GM12892 (cell line): ENCODE measurements around the gene TFPT.
"Not testable (repeated sequence)": the region's sequence is repeated elsewhere in the genome, so short reads cannot be mapped to it uniquely, and the experiment has no call there.

Experiments
- DNase-seq: peaks from one replicate; pipeline ENCODE4 v3.0.0; 2011; ENCODE audit not compliant: insufficient read length
- FAIRE-seq: peaks from 2 replicates; lab custom pipeline; 2011; peaks lifted over from hg19 to GRCh38; lab: Jason Lieb, UNC
- POLR2A ChIP-seq: IDR thresholded peaks from 2 replicates; pipeline ENCODE4 v1.6.1; 2011; ENCODE audit warnings: low read depth, low read length, control low read depth
- POLR2AphosphoS5 ChIP-seq: IDR thresholded peaks from 2 replicates; pipeline ENCODE4 v1.6.1; 2011; ENCODE audit warnings: low read depth, low read length, control low read depth
- TAF1 ChIP-seq: IDR thresholded peaks from 2 replicates; pipeline ENCODE4 v1.6.1; 2011; ENCODE audit warnings: low read depth, mild to moderate bottlenecking, control low read depth, low read length, borderline replicate concordance

Gene TFPT

DNA sequence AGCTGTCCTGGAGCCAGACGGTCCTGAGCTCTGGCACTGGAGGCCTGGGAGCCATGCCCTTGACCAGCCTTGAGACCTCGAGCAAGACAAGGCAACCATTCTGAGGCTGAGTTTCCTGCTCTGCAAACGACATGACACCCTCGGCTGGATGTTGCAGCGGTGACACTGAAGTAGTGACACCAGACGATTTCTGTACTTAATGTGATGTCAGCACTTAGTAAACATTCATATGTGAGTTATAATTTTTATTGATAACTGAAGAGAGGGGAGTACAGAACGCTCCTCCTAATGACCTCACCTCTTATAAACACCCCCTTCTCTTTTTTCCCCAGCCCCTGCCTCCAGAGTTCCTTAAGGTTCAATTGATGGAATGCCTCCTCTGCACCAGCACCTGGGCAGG, 7.0 kb downstream of the TFPT start:
- FAIRE-seq (no peak), DNase-seq (no peak)
- TF ChIP-seq TAF1 (no peak), POLR2AphosphoS5 (no peak), POLR2A (no peak)

DNA sequence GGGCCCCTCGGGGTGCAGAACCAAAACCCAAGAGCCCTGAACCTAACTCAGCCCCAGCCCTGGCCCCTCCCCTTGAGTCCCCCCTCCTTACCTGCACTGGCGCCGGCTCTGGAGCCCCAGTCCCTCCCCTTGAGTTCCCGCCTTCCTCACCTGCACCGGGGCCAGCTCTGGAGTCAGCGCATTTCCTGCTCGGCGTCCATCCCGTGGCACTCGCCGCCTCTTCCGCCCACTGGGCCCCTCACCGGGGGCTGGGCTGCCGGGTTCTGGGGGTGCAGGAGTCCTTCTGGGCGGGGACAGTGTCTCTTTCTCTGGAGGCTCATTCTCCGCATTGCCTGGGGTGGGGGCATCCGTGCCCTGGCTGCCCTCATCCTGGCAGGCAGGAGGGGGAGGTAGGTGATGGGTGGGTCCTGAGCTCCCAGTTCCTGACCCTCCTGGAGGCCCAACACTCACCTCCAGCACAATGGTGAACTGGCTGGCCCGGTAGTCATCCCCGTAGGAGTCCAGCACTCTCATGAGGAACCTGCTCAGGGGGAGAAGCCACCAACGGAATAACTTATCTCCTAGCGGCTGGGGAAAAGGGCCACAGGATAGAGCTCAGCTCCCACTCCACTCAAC, 7.5 kb downstream of the TFPT start:
- no peak for FAIRE-seq
- TF ChIP-seq POLR2AphosphoS5 = no peak
- no peak for TF ChIP-seq POLR2A
- no peak for TF ChIP-seq TAF1
- DNase-seq = no peak

DNA sequence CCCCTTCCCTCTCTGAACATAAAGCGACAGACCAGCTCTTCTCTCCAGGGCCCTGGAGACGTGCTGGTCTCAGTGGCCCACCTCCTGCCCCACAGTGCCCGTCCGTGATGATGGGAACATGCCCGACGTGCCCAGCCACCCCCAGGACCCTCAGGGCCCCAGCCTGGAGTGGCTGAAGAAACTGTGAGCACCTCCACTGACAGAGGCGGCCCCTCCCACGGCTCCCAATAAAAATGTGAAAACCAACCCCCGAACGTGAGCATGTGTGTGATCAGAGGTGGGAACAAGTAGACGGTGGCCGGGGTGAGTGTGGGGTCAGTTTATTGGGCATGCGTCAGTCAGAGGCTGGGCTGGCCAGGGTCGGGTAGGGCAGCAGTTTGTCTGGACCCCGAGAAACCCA, 8.7 kb downstream of the TFPT start:
- FAIRE-seq = no peak
- TF ChIP-seq POLR2AphosphoS5 (no peak), TAF1 (no peak), POLR2A (no peak)
- no peak for DNase-seq

DNA sequence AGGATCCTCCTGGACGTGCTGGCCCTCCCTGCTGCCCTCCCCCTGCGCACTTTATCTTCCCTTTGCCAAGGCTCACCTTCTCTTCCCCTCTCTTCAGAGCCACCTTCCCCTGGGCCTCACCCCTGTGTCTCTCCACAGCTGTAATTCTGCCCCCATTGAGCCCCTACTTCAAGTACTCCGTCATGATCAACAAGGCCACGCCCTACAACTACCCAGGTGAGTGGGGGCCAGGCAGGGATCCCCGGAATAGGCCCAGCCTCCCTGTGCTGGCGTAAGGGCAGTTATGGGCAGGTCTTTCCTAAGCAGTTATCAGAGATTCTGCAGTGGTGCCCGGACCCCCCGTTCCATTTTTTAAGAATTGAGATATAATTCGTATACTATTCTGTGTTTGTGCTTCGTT, 9.7 kb downstream of the TFPT start:
- TF ChIP-seq POLR2AphosphoS5 (no peak), TAF1 (no peak), POLR2A (no peak)
- FAIRE-seq (no peak), DNase-seq (no peak)

DNA sequence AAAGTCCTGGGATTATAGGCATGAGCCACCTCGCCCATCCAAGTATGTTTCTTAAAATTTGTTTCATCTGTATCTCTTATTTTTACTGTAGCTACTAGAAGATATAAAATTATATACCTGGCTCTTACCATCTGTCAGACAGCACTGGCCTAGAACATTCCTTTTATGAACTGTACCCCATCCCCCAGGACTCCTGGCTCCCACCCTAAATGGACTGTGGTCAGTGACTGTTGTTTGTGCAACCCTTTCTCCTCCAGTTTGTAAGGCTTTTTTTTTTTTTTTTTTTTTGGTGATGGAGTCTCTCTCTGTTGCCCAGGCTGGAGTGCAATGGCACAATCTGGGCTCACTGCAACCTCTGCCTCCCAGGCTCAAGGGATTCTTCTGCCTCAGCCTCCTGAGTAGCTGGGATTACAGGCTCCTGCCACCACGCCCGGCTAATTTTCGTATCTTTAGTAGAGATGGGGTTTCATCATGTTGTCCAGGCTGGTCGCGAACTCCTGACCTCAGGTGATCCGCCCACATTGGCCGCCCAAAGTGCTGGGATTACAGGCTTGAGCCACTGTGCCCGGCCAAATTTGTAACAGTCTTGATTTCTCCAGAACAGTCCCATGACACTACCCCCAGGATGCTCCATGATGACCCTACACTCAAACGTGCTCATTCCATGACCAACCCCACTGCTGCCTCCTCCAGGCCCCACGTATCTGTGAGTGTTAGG, 10.3 kb downstream of the TFPT start:
- FAIRE-seq = no peak
- TF ChIP-seq TAF1 (no peak), POLR2AphosphoS5 (no peak), POLR2A (no peak)
- DNase-seq = no peak

DNA sequence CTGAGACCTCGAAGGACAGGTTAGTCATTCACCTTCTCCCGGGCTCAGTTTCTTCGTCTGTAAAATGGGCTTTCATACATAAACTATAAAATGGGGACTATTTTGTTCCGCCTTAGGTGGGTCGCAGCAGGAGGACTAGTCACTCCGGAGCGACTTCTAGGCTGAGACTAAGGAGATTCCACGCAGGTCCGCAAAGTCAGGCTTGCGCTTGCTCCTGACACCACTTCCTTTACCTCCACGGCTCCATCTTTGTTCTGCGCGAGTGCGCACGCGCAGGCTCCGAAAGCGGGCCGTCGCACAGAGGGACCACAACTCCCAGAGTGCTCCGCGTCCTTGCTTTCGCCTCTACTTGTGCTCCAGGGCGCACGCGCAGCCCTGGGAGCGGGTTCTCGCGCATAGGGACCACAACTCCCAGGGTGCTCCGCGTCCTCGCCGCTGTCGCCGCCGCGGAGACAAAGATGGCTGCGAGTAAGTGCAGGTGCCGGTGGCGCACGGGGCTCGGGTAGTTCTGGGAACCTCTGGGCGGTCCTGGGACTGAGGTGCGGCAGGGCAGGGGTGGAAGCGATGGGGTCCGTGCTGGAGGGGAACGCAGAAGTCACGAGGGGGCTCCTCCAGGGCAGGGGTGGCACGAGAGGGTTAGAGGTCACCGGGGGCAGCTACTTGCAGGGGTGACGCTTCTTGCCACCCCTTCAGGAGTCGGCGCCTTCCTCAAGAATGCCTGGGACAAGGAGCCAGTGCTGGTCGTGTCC, 12.9 kb downstream of the TFPT start, which contains the start of gene NDUFA3:
NDUFA3 (plus strand) TSS at position 435 of the 749 bp plus-strand sequence; CDS start at position 459, 24 bp downstream.
- DNase-seq (peak; percentile 100), FAIRE-seq (peak; percentile 100)
- peak; percentile 89 for TF ChIP-seq POLR2A
- TF ChIP-seq TAF1 = peak; percentile 63
- TF ChIP-seq POLR2AphosphoS5 = peak; percentile 81

DNA sequence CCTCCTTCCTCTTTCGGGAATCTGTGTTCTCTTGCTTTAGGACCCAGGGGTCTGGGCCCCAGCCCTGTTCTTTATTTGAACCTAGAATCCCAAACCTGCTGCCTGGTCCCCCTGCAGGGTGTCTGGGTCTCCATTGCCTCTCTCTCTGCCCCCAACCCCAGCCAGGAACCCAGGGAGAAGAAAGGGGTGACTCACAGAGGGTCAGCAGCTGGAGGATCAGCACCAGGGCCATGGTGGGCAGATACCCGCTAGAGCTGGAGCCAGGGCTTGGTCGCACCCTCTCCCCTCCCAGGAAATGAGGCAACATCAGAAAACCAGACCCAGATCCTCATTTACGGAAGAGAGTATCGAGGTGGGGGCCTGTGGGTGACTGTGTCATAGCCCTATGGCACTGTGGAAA, 14.9 kb downstream of the TFPT start, which contains the start of gene OSCAR:
OSCAR (minus strand) TSS at position 243 of the 400 bp plus-strand sequence; CDS start at position 232, 11 bp downstream.
- TF ChIP-seq POLR2A (no peak), POLR2AphosphoS5 (no peak), TAF1 (no peak)
- FAIRE-seq = no peak
- no peak for DNase-seq

DNA sequence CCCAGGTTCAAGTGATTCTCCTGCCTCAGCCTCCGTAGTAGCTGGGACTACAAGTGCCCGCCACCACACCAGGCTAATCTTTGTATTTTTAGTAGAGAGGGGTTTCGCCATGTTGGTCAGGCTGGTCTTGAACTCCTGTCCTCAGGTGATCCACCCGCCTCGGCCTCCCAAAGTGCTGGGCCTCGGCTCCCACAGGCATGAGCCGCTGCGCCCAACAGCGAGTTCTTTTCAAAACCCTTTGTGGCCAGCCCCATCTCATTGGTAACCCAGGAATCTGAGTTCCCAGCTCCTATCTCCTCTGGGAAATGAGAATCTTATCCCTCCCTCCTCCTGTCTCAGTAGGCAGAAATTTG, 15.6 kb downstream of the TFPT start:
- FAIRE-seq, DNase-seq: not testable (repeated sequence)

DNA sequence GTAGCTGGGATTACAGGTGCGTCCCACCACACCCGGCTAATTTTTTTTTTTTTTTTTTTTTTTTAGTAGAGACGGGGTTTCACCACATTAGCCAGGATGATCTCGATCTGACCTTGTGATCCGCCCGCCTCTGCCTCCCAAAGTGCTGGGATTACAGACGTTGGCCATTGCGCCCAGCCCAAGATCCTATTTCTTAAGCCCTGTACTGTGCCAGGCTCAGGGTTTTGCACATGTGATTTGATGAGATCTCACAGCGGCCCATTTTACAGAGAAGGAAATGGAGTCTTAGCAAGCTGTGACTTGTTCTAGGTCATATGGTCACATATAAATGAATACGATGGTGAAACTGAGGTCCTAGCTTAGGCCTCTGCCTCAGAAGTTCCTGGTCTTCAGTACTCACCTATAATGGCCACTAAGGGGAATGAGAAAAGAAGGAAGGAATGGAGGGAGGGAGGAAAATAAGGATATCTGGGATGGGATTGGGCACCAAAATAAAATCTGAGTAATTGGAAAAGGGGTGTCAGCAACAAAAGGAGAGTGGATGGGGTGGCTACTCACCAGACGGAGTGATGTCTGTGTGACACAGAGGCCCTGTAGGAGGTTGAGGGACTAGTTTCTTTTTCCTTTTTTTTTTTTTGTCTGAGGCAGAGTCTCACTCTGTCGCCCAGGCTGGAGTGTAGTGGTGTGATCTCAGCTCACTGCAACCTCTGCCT, 16.1 kb downstream of the TFPT start:
- FAIRE-seq (no peak), DNase-seq (no peak)
- TF ChIP-seq TAF1 = no peak

DNA sequence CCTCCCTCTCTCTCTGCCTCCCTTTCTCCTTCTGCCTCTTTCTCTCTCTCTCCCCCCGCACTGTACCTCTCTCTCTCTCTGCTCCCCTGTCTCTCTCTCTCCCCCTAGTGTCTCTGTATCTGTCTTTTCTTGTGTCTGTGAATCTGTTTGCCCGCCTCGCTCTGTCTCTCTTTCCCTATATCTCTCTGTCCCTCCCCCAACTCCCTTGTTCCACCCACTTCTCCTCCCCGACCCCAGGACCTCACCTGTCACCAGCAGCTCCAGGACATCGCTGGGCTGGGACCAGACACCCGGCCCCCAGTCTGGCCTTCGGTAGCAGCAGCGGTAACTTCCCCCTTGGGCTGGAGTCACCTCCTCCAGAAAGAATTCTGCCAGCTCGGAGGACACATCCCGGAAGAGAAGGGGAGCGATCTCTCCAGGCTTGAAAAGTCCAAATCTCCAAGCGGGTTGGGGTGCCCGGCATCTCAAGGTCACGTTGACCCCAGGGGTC, 18.8 kb downstream of the TFPT start:
- no peak for FAIRE-seq
- DNase-seq = no peak
- TF ChIP-seq POLR2A = no peak
- no peak for TF ChIP-seq TAF1
- TF ChIP-seq POLR2AphosphoS5 = no peak

DNA sequence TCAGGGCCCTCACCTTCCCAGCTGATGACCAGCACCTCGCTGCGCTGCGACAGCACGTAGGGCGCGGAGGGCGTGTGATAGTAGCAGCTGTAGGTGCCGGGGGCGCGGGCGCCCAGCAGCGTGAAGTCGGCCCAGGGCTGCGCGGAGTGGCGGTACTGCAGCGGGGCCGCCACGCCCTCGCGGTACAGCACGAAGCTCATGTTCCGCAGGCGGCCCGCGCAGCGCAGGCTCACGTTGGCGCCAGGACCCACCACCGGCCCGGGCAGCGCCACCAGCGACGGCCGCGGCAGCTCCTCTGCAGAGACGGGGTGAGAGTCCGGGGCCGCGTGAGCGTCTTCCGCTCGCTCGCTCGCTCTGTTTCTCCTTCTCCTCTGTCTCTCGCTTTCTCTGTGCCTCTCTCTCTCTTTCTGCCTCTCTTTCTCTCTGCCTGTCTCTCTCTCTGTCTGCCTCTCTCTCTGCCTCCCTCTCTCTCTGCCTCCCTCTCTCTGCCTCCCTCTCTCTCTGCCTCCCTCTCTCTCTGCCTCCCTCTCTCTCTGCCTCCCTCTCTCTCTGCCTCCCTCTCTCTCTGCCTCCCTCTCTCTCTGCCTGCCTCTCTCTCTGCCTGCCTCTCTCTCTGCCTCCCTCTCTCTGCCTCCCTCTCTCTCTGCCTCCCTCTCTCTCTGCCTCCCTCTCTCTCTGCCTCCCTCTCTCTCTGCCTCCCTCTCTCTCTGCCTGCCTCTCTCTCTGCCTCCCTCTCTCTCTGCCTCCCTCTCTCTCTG, 19.4 kb downstream of the TFPT start:
- not testable (repeated sequence) for DNase-seq

More for the DNA sequence above, 19.4 kb downstream of the TFPT start:
- FAIRE-seq = not testable (repeated sequence)
